KMS-11 (cell line): Measurements from ENCODE around the gene ENTPD5.

Source experiments
- H2AFZ ChIP-seq: fragments of 200-600 bp; sonication (generic); 2 replicates; pipeline ENCODE4 v1.6.1; 2016; ENCODE audit warnings: antibody characterized with exemption, mixed run types, low read depth
- H3K27ac ChIP-seq: fragments of 200-600 bp; sonication (generic); 2 replicates; pipeline ENCODE4 v1.6.1; 2016; ENCODE audit warnings: mild to moderate bottlenecking, mixed run types
- H3K27me3 ChIP-seq: fragments of 200-600 bp; sonication (generic); 2 replicates; pipeline ENCODE4 v1.6.1; 2017; ENCODE audit warnings: mild to moderate bottlenecking, low read depth, mixed run types, moderate library complexity; ENCODE audit not compliant: insufficient read depth
- H3K36me3 ChIP-seq: fragments of 200-600 bp; sonication (generic); 2 replicates; pipeline ENCODE4 v1.6.1; 2017; ENCODE audit warnings: mild to moderate bottlenecking, mixed run types; ENCODE audit not compliant: insufficient read depth
- H3K4me1 ChIP-seq: fragments of 200-600 bp; sonication (generic); 2 replicates; pipeline ENCODE4 v1.6.1; 2016; ENCODE audit warnings: mild to moderate bottlenecking, low read depth, mixed run types; ENCODE audit not compliant: poor library complexity, severe bottlenecking
- H3K4me2 ChIP-seq: fragments of 200-600 bp; sonication (generic); 2 replicates; pipeline ENCODE4 v1.7.0; 2016; ENCODE audit warnings: mild to moderate bottlenecking, mixed run types
- H3K4me3 ChIP-seq: fragments of 200-600 bp; sonication (generic); IDR thresholded peaks from 2 replicates; pipeline ENCODE4 v1.6.1; 2017; ENCODE audit warnings: low read depth, low read length, mixed read lengths; ENCODE audit not compliant: insufficient read depth
- H3K79me2 ChIP-seq: fragments of 200-600 bp; sonication (generic); 2 replicates; pipeline ENCODE4 v1.6.1; 2016; ENCODE audit warnings: low read depth, mixed run types; ENCODE audit not compliant: insufficient read depth
- H3K9ac ChIP-seq: fragments of 200-600 bp; sonication (generic); 2 replicates; pipeline ENCODE4 v1.6.1; 2016; ENCODE audit warnings: mild to moderate bottlenecking, mixed run types
- H4K20me1 ChIP-seq: fragments of 200-600 bp; sonication (generic); 2 replicates; pipeline ENCODE4 v1.6.1; 2016; ENCODE audit warnings: mild to moderate bottlenecking, mixed run types; ENCODE audit not compliant: insufficient read depth
- CTCF ChIP-seq: fragments of 200-600 bp; sonication (generic); conservative IDR thresholded peaks from 2 replicates; pipeline ENCODE4 v1.6.1; 2017; ENCODE audit warnings: low read depth, mild to moderate bottlenecking, antibody characterized with exemption, low read length, moderate library complexity, mixed read lengths

Gene ENTPD5

GRCh38 chr14:73998726-73999125 lies 20.4 kb downstream of the ENTPD5 start:
- no peaks in the 10 kb centered on the region for H3K4me1 ChIP-seq
- H3K4me2 ChIP-seq, result no peak overlapping the region
- no peaks in the 10 kb centered on the region for H4K20me1 ChIP-seq
- H3K79me2 ChIP-seq, result no peaks in the 10 kb centered on the region
- no peaks in the 10 kb centered on the region for H3K36me3 ChIP-seq
- H3K27ac ChIP-seq, result no peak overlapping the region
- H3K9ac ChIP-seq, result no peak overlapping the region
- H3K4me3 ChIP-seq, result no peak overlapping the region
- no peaks in the 10 kb centered on the region for H3K27me3 ChIP-seq
- no peak overlapping the region for H2AFZ ChIP-seq
- TF ChIP-seq CTCF, result no peak

- Histone ChIP-seq H2AFZ (no peak overlapping the region), H4K20me1 (no peaks in the 10 kb centered on the region), H3K4me2 (no peak overlapping the region), H3K27ac (no peak overlapping the region), H3K4me3 (no peak overlapping the region), H3K79me2 (no peaks in the 10 kb centered on the region), H3K4me1 (no peaks in the 10 kb centered on the region), H3K9ac (no peak overlapping the region), H3K36me3 (no peaks in the 10 kb centered on the region), H3K27me3 (no peaks in the 10 kb centered on the region)
- TF ChIP-seq CTCF, result no peak
Observed at GRCh38 chr14:73997944-73998447, 21.1 kb downstream of the ENTPD5 start.

DNA sequence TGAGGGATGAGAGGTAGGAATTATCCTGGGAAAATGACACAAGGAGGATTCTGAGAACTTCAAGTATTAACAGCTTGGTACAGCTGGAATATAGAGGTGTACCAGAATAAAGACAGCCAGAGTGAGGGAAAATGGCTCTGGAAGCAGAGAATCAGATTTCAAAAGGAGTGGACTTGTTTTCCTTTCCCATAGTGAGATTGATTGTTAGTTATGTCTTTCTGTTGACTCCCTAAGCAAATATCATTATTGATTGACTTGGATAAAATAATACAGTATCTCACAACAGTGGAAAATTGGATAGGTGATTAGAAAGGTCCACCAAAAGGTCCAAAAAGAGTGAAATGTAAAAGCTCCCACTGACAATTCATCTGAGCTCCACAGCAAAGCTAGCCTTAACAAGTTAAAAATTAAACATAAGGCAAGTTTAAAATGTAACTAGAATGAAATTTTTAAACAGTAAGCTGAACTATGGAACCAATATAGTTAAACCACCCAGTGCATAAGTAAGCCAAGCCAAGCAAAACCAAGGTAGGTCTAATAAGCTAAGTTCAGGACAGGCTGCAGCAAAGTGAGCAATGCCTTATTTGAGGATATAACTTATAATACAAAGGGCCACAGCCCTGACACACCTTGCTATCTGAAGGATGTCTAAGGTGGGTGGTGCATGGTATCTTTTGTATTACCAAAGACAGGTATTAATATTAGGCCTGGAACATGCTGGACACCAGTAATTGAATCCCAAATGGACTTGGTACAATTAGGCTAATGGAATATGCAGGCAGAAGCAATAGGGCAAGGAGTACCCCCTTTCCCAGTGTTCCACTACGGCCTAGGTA lies 21.8 kb downstream of the ENTPD5 start:
- Histone ChIP-seq H4K20me1 (no peaks in the 10 kb centered on the region), H3K79me2 (no peaks in the 10 kb centered on the region), H3K9ac (no peak overlapping the region), H3K27me3 (no peaks in the 10 kb centered on the region), H3K36me3 (no peaks in the 10 kb centered on the region), H3K4me2 (no peak overlapping the region), H2AFZ (no peak overlapping the region), H3K4me1 (no peaks in the 10 kb centered on the region), H3K27ac (no peak overlapping the region), H3K4me3 (no peak overlapping the region)
- no peak for TF ChIP-seq CTCF

GRCh38 chr14:73996731-73997107 lies 22.4 kb downstream of the ENTPD5 start:
- TF ChIP-seq CTCF, result no peak
- Histone ChIP-seq H3K79me2 (no peaks in the 10 kb centered on the region), H3K27me3 (no peaks in the 10 kb centered on the region), H3K4me1 (no peaks in the 10 kb centered on the region), H2AFZ (no peak overlapping the region), H4K20me1 (no peaks in the 10 kb centered on the region), H3K27ac (no peak overlapping the region), H3K9ac (no peak overlapping the region), H3K36me3 (no peaks in the 10 kb centered on the region), H3K4me2 (no peak overlapping the region), H3K4me3 (no peak overlapping the region)
